AG09309 (cell line): Measurements from ENCODE around the gene LHFPL3.

Experiments used
- DNase-seq: peaks from one replicate; pipeline ENCODE4 v3.0.0-alpha.2; 2010; ENCODE audit warnings: low read depth
- H3K4me3 ChIP-seq: 2 replicates; pipeline ENCODE4 v1.5.1; 2011; ENCODE audit warnings: mild to moderate bottlenecking, low read depth, low read length, moderate library complexity; ENCODE audit not compliant: control insufficient read depth
- CTCF ChIP-seq: IDR thresholded peaks from 2 replicates; pipeline ENCODE4 v1.5.1; 2011; ENCODE audit warnings: mild to moderate bottlenecking, low read depth, low read length, inconsistent platforms; ENCODE audit not compliant: insufficient read depth, control insufficient read depth; ENCODE audit errors: missing control alignments

Gene LHFPL3

DNA sequence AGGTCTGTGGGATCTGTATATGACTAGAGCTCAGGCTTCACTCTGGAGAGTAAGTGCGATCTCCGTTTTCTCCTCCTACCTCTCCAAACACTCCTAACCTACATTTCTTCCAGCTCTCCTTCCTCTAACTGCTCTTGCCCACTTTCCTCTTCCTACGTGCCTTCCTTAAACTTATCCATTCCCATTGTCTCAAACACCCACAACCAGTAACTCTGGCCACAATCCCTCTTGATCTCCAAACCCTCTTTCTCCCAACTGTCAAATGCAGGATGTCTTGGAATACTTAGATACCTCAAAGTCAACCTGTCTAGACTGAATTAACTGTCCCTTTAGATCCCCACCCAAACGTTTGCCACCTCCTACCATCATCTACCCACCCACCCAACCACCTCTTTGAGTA, 471.9 kb downstream of the LHFPL3 start:
- TF ChIP-seq CTCF: no peak
- no peak overlapping the region for H3K4me3 ChIP-seq
- no peak for DNase-seq

GRCh38 chr7:104801022-104801421, 472.6 kb downstream of the LHFPL3 start:
- no peak for TF ChIP-seq CTCF
- H3K4me3 ChIP-seq: no peak overlapping the region
- no peak for DNase-seq

- no peak overlapping the region for H3K4me3 ChIP-seq
- TF ChIP-seq CTCF: no peak
- DNase-seq: no peak
Observed at GRCh38 chr7:104803931-104804330, 475.5 kb downstream of the LHFPL3 start.

DNA sequence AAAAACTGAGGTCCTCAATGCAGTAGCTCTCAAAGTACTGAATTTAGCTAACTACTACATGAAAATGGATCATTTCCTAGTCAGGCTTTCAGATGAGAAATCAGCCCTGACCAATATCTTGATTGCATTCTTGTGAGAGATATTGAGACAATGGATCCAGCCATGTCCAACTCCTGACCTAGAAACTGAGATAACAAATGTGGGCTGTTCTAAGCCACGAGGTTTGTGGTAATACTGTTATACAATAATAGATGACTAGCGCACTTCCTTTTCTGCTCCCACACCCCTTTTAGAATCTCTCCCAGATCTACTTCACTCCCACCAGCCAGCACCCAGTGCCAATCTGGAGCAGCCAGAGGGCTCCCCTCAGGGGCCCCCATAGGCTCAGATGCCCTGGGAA, 476.3 kb downstream of the LHFPL3 start:
- TF ChIP-seq CTCF: no peak
- no peak overlapping the region for H3K4me3 ChIP-seq
- no peak for DNase-seq

GRCh38 chr7:104805449-104806317, 477.3 kb downstream of the LHFPL3 start:
- H3K4me3 ChIP-seq: no peak overlapping the region
- no peak for DNase-seq
- TF ChIP-seq CTCF: no peak

DNA sequence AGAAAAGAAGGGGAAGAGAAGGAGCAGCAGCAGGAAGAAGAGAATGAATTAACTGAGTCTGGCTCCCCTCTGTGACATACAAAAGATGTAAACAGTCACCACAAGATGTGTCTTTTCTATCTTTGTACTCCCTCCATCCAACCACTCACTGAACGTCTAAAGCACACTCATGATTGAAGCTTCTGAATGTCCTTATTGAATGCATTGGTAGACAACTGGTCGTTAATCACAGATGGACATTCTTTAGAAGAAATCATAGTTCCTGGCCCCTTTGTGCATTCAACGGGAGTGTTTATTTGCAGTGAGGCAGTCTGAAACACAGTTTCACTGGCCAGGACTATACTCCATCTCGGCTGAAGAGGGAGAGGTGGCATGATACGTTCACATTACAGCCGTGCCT, 479.3 kb downstream of the LHFPL3 start:
- TF ChIP-seq CTCF: no peak
- no peak overlapping the region for H3K4me3 ChIP-seq
- DNase-seq: no peak

DNA sequence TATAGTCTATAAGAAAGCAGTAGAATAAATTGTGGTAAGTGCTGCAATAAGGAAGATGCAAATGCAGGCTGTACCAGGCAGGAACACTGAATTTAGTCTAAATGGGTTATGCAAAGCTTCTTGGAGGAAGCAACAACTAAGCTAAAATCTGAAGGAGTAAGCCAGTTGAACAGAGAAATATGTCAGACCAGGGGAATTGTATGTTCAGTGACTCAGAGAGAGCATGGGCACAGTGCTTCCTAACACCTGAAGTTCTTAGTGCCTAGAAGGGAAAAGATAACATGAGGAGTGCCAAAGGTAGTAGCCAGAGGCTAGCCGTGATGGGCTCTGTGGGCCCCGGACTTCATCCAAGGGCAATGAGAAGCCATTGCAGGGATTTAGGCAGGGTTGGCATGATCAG, 481.5 kb downstream of the LHFPL3 start:
- DNase-seq: no peak
- no peak for TF ChIP-seq CTCF
- no peak overlapping the region for H3K4me3 ChIP-seq
